Measurements from ENCODE around the gene ZNF750.

The ZNF750 gene

GRCh38 chr17:82835766-82836512, 3.9 kb downstream of the ZNF750 start:
- no peak for DNase-seq (ENCODE audit: low spot score)

DNA sequence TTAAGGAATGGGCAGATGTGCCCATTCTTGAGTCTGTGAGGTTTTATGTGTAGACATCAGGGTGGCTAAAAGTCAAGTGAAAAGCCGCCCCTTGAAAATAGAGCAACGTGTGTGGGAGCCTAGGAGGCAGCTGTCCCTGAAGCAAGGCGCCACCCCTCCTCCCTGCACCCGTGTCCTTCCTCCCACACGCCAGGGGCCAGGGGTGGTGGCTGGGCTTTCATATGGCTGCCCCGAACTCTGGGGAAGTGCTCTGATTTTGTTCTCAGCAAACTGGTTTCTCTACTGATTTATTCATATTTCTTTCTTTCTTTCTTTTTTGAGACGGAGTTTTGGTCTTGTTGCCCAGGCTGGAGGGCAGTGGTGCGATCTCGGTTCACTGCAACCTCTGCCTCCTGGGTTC, 4.7 kb downstream of the ZNF750 start:
- no peak for DNase-seq (ENCODE audit: low spot score)

GRCh38 chr17:82832881-82833475, 6.8 kb downstream of the ZNF750 start:
- DNase-seq (ENCODE audit: low spot score), result no peak

GRCh38 chr17:82832411-82832810, 7.4 kb downstream of the ZNF750 start:
- DNase-seq (ENCODE audit: low spot score), result no peak

DNA sequence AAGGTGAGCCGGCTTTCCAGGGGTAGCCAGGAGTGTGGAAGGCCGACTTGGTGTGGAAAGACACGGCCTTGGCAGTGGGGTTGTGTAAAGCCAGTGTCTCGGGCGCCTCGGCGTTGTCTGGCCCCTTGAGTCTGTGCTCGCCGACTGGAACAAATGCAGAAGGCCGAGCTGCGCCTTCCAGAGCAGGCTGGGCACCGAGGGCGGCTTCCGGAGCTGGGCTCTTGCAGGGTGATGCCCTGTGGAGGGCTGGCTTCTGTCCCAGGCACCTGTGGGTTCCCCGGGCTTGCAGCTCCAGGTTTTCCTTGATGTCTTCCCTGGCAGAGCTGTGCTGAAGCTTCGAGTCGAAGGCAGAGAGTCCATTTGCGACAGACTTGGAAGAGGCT, 8.0 kb downstream of the ZNF750 start:
- DNase-seq (ENCODE audit: low spot score), result no peak

DNA sequence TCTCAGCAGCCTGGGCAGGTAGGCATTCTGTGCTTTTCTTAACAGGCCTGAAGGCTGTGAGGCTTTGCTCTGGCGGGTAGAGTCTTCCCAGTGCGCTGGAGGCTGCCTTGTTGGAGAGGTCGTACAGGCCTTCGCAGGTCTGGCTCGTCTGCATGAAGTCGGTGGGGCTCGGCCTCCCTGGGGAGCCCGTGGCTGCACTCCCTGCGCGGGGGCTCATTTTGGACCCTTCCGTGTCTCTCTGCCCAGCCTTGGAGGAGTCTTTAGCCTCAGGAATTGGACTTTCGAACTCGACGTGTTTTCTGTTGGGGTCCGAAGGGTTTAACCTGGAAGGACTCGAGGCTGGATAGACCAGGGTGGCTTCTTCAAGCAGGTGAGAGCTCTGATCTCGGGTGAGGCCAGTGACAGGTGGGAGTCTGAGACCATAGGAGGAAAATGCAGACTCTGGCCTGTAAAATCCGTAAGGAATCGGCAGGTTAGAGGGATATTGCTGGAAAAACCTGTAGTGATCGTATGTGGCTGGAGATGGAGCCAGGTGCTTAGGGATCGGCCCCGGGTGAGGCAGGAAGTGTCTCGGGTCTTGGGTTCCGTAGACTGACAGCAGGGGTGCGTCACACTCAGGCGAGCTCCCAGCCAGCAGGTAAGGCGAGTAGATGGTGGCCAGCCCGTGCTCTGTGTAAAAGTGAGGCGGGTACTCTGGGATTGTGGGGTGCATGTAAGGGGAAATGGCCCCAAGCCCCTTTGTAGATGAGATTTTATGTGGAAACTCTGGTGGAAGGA, 8.6 kb downstream of the ZNF750 start:
- DNase-seq (ENCODE audit: low spot score), result no peak

GRCh38 chr17:82830249-82830661, 9.6 kb downstream of the ZNF750 start:
- peak; percentile 58 for DNase-seq (ENCODE audit: low spot score)

DNA sequence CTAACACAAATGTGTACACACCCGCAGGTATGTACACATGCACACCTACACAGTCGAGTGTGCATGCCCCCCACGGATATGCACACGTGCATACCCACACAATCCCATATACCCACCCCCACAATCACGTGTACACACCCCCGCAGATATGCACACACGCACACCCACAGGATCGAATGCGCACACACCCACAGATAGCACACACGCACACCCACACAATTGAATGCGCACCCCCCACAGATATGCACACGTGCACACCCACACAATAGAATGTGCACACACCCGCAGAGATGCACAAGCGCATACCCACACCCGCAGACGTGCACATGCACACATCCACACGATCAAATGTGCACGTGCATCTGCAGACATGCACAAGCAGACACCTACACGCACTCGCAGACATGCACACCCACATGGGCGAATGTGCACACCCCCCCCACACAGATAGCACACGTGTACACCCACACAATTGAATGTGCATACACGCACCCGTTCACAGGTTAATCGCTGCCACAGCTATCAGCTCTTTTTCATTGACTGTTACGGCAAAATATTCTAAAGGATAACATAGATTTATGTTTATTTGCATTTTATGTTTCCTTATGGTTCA, 10.8 kb downstream of the ZNF750 start:
- no peak for DNase-seq (ENCODE audit: low spot score)

DNA sequence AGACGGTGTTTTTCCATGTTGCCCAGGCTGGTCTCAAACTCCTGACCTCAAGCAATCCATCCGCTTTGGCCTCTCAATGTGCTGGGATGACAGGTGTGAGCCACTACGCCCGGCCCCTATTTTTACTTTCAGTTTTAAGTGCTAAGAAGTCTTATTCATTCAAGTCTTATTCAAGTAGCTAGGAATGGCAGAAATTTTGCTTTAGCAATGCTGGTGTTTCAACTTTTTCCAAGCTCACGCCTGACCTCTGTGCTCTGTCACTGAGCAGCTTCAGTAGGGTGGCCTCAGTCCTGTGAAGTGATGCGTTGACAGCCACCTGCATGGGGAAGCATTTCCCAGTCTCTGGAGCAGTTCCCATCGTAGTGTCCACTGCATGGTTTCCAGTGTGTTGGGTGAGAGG, 12.9 kb downstream of the ZNF750 start:
- no peak for DNase-seq (ENCODE audit: low spot score)

- no peak for DNase-seq (ENCODE audit: low spot score)
These were observed 13.6 kb downstream of the ZNF750 start for GRCh38 chr17:82826211-82826610.

DNA sequence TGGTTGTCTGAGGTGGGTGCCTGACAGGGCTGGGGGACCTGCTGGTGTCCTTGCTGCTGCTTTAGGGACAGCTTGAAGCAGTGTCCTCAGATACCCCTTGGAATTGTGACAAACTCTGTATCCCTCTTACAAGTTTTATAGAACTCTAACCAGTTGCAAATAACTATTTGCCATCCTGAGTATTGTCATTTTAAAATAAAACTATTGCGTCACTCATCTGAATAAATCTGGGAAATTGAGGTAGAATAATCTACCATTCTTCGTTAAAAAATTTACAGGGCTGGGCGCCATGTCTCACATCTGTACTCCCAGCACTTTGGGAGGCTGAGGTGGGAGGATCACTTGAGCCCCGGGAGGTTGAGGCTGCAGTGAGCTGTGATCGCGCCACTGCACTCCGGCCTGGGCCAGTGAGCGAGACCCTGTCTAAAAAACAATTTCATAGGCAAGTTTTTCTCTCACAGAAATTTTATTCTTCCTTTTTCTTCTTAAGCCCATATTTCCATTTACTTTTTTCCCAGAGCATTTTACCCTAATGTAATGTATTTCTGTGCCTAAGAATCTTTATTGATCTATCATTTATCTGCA, 14.2 kb downstream of the ZNF750 start:
- no peak for DNase-seq (ENCODE audit: low spot score)

DNA sequence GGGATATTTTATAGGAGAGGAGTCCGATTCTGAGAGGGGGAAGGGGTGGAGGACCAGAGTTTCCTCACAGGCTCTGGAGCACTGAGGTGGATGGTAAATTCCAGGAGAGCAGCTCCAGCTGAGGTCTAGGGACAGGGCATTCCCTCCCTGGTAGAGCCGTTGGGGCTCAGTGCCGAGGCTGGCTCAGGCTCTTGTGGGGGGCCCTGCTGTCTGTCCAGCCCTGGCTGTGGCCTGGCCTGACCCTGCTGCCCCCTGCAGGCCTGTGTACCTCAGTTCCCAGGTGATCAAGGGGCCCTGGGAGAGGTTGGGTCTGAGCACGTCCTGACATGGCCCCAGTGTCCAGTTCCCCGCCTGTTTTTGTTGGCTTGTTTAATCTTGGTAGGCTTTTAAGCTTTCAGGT, 16.8 kb downstream of the ZNF750 start:
- DNase-seq (ENCODE audit: low spot score), result no peak

GRCh38 chr17:82822281-82822680, 17.5 kb downstream of the ZNF750 start:
- DNase-seq (ENCODE audit: low spot score), result no peak

DNA sequence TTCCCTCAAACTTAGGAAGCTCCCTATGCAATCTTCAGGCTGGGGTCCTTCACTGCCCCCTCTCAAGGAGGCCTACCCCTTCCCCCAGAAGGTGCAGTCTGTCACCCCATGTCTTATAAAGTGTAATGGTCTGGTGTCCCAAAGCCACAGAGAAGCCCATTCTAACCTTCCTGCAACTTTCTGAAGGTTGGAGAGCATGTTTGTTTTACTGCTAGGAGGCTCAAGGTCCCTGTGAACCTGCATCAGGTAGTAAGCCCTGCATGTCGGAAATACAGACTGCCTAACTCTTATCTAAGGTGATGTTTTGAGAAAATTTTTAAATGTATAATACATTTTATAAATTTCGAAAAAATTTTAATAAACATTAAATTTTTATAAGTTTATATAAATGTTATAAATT, 18.3 kb downstream of the ZNF750 start:
- no peak for DNase-seq (ENCODE audit: low spot score)

GRCh38 chr17:82820278-82821251, 19.3 kb downstream of the ZNF750 start:
- no peak for DNase-seq (ENCODE audit: low spot score)

- DNase-seq (ENCODE audit: low spot score), result no peak
These were observed 21.9 kb downstream of the ZNF750 start for GRCh38 chr17:82817947-82818346.

- no peak for DNase-seq (ENCODE audit: low spot score)
These were observed 23.5 kb downstream of the ZNF750 start for GRCh38 chr17:82816358-82816757.

- DNase-seq (ENCODE audit: low spot score), result no peak
These were observed 24.0 kb downstream of the ZNF750 start for GRCh38 chr17:82815790-82816305.

DNA sequence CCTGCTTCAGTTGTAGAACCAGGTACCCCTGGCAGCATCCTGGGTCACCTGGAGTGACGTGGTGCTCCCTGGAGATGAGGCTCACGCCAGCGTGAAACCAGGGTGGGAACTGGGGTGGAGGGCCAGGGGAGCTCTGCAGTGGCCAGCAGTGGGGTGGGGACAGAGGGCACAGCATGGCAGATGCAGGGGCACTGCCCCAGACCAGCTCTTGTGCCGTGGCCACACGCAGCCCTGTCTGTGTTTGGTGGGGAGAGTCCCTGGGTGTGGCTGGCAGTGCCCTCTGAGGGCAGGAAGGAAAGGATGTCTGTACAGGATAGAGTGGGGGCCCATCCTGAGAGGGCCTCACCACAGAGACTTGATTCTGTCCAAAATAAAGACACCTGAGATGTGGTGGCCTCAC, 24.5 kb downstream of the ZNF750 start:
- DNase-seq (ENCODE audit: low spot score), result no peak

- no peak for DNase-seq (ENCODE audit: low spot score)
These were observed 25.0 kb downstream of the ZNF750 start for GRCh38 chr17:82814834-82815233.

Data from SK-N-DZ (cell line).